Keratinocyte (primary cell): Measurements from ENCODE around the gene ALDH7A1. TPM values are rescaled to one million over a fixed set of nuclear protein-coding genes. Genes with fewer than 3 reads are reported as not detected.

Experiments used
- DNase-seq: peaks from one replicate; pipeline ENCODE4 v3.0.0-alpha.2; 2011; ENCODE audit warnings: low read depth, missing footprints, low spot score
- FAIRE-seq: peaks from 2 replicates; lab custom pipeline; 2011; peaks lifted over from hg19 to GRCh38; lab: Jason Lieb, UNC
- H2AFZ ChIP-seq: 2 replicates; pipeline ENCODE4 v1.6.0; 2012; ENCODE audit warnings: low read length, control low read depth, inconsistent platforms; ENCODE audit not compliant: control insufficient read depth
- H3K27ac ChIP-seq: 2 replicates; pipeline ENCODE4 v1.5.1; 2011; ENCODE audit warnings: low read length; ENCODE audit not compliant: control insufficient read depth, insufficient read depth
- H3K27me3 ChIP-seq: 3 replicates; pipeline ENCODE4 v1.6.0; 2011; ENCODE audit warnings: low read length; ENCODE audit not compliant: control insufficient read depth, insufficient read depth; ENCODE audit errors: extremely low read depth
- H3K36me3 ChIP-seq, 2 experiments: 2 replicates in 1 of 2; 3 replicates in 1 of 2; pipeline ENCODE4 v1.5.1; 2011; ENCODE audit warnings: low read length in 2 of 2, mild to moderate bottlenecking in 1 of 2; ENCODE audit not compliant: control insufficient read depth in 2 of 2, insufficient read depth in 2 of 2; ENCODE audit errors: extremely low read depth in 1 of 2
- H3K4me1 ChIP-seq: 3 replicates; pipeline ENCODE4 v1.5.1; 2011; ENCODE audit warnings: low read length; ENCODE audit not compliant: control insufficient read depth, insufficient read depth; ENCODE audit errors: extremely low read depth
- H3K4me2 ChIP-seq: 3 replicates; pipeline ENCODE4 v1.6.0; 2011; ENCODE audit warnings: low read depth, low read length; ENCODE audit not compliant: control insufficient read depth, insufficient read depth; ENCODE audit errors: extremely low read depth
- H3K4me3 ChIP-seq, 3 experiments: fragments of 200-600 bp in 1 of 3; sonication (generic) in 1 of 3; 2 replicates in 2 of 3; 3 replicates in 1 of 3; pipeline ENCODE4 v1.5.1; 2011 to 2016; ENCODE audit warnings: low read length in 3 of 3, mild to moderate bottlenecking in 3 of 3, control low read depth in 2 of 3, inconsistent platforms in 1 of 3, low read depth in 1 of 3, mixed read lengths in 1 of 3, mixed run types in 1 of 3, moderate library complexity in 1 of 3; ENCODE audit not compliant: control insufficient read depth in 2 of 3, insufficient read depth in 2 of 3; ENCODE audit errors: extremely low read depth in 1 of 3
- H3K79me2 ChIP-seq: 2 replicates; pipeline ENCODE4 v1.6.0; 2012; ENCODE audit warnings: low read length; ENCODE audit not compliant: control insufficient read depth, insufficient read depth
- H3K9ac ChIP-seq: 3 replicates; pipeline ENCODE4 v1.6.0; 2011; ENCODE audit warnings: low read length; ENCODE audit not compliant: control insufficient read depth, insufficient read depth; ENCODE audit errors: extremely low read depth
- H3K9me1 ChIP-seq: 3 replicates; pipeline ENCODE4 v1.6.0; 2011; ENCODE audit warnings: low read length; ENCODE audit not compliant: control insufficient read depth, insufficient read depth; ENCODE audit errors: extremely low read depth
- H3K9me3 ChIP-seq: 2 replicates; pipeline ENCODE4 v1.5.1; 2012; ENCODE audit warnings: low read depth, low read length; ENCODE audit not compliant: control insufficient read depth
- H4K20me1 ChIP-seq: 3 replicates; pipeline ENCODE4 v1.6.0; 2011; ENCODE audit warnings: low read length; ENCODE audit not compliant: control insufficient read depth, insufficient read depth; ENCODE audit errors: extremely low read depth
- EZH2 ChIP-seq: IDR thresholded peaks from one replicate; pipeline ENCODE4 v1.6.1; 2012; ENCODE audit warnings: inconsistent platforms, mild to moderate bottlenecking, low read length, moderate library complexity
- dilution Hi-C: fragments of 300-500 bp; cut with MboI; formaldehyde crosslinking; loops from one replicate; pipeline ENCODE4 v1.7.0; 2020; ENCODE audit warnings: low sequenced_read_pairs; ENCODE audit not compliant: extremely low pct_ligation_motif_present
- polyA plus RNA-seq, 5 experiments: library from polyadenylated mRNA; depleted of rRNA in 3 of 5; stranded (reverse) in 3 of 5; stranded (forward) in 1 of 5; unstranded in 1 of 5; fragments of >200 nt; gene quantifications; 1 replicate in 1 of 5; 2 replicates in 3 of 5; 3 replicates in 1 of 5; pipeline versions ENCODE4 v1.2.1 to v1.2.3, GENCODE V29; 2011 to 2012; ENCODE audit warnings: missing spikeins in 2 of 5, low read depth in 1 of 5, low replicate concordance in 1 of 5
- TF ChIP-seq, protein P1 (sequence below), 3 experiments: IDR thresholded peaks in 1 of 3; conservative IDR thresholded peaks in 1 of 3; optimal IDR thresholded peaks in 1 of 3; 2 replicates in 2 of 3; 3 replicates in 1 of 3; pipeline versions ENCODE3 to v1.5.1; 2011; ENCODE audit warnings: low read length in 3 of 3, mild to moderate bottlenecking in 3 of 3, moderate library complexity in 2 of 3, control low read depth in 1 of 3, inconsistent platforms in 1 of 3; ENCODE audit not compliant: insufficient read depth in 2 of 3; ENCODE audit errors: extremely low read depth in 1 of 3

ALDH7A1 gene
- polyA plus RNA-seq, 1 donor (not counting 4 experiments of a cell fraction or from before 2014, with no cell fraction given): 183 TPM

DNA sequence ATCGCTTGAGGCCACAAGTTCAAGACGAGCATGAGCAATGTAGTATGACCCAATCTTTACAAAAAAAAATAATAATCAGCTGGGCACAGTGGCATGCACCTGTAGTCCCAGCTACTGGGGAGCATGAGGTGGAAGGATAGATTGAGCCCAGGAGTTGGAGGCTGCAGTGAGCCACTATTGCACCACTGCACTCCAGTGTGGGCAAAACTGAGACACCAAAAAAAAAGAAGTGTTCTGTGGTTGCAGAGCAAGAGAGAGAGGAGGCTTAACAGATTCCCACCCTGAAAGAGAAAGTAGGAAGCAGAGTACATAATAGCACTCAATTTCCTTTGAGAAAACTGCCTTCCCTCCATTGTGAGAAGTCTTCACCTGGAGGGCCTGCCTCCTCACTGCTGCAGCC is 52.6 kb downstream of the ALDH7A1 start:
- DNase-seq (no peak), FAIRE-seq (no peak)
- Histone ChIP-seq H3K27ac (no peak overlapping the region), H3K36me3 (peaks cover 9 to 11% of the 10 kb centered on the region in 2 experiments), H3K9ac (no peak overlapping the region), H3K27me3 (no peaks in the 10 kb centered on the region), H3K9me1 (no peaks in the 10 kb centered on the region), H2AFZ (no peak overlapping the region), H3K4me2 (no peak overlapping the region), H3K4me1 (peaks cover 4% of the 10 kb centered on the region), H4K20me1 (no peaks in the 10 kb centered on the region), H3K79me2 (no peaks in the 10 kb centered on the region), H3K4me3 (no peak overlapping the region), H3K9me3 (no peaks in the 10 kb centered on the region)
- dilution Hi-C loops: loop anchor here (10.0 kb wide), 1 partner anchor 198 kb away; no protein-coding TSS in a partner anchor
- TF ChIP-seq EZH2: no peak
- TF ChIP-seq, protein P1, sequence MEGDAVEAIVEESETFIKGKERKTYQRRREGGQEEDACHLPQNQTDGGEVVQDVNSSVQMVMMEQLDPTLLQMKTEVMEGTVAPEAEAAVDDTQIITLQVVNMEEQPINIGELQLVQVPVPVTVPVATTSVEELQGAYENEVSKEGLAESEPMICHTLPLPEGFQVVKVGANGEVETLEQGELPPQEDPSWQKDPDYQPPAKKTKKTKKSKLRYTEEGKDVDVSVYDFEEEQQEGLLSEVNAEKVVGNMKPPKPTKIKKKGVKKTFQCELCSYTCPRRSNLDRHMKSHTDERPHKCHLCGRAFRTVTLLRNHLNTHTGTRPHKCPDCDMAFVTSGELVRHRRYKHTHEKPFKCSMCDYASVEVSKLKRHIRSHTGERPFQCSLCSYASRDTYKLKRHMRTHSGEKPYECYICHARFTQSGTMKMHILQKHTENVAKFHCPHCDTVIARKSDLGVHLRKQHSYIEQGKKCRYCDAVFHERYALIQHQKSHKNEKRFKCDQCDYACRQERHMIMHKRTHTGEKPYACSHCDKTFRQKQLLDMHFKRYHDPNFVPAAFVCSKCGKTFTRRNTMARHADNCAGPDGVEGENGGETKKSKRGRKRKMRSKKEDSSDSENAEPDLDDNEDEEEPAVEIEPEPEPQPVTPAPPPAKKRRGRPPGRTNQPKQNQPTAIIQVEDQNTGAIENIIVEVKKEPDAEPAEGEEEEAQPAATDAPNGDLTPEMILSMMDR (optimal IDR thresholded peaks at IDR 0.05 in 1 of 3, IDR thresholded peaks at IDR 0.05 in 1 of 3, conservative IDR thresholded peaks at IDR 0.05 in 1 of 3; ENCODE audit: extremely low read depth in 1 of 3, insufficient read depth in 2 of 3, low read length in 3 of 3): no peak

- Histone ChIP-seq H3K79me2 (no peaks in the 10 kb centered on the region), H3K4me3 (no peak overlapping the region), H3K36me3 (peaks cover 0 to 4% of the 10 kb centered on the region in 2 experiments), H3K4me2 (no peak overlapping the region), H3K9me1 (no peaks in the 10 kb centered on the region), H3K9me3 (no peaks in the 10 kb centered on the region), H3K9ac (no peak overlapping the region), H3K27ac (no peak overlapping the region), H2AFZ (no peak overlapping the region), H3K4me1 (peaks cover 13% of the 10 kb centered on the region), H3K27me3 (no peaks in the 10 kb centered on the region), H4K20me1 (no peaks in the 10 kb centered on the region)
- no peak for TF ChIP-seq EZH2
- TF ChIP-seq, protein P1 (optimal IDR thresholded peaks at IDR 0.05 in 1 of 3, IDR thresholded peaks at IDR 0.05 in 1 of 3, conservative IDR thresholded peaks at IDR 0.05 in 1 of 3; ENCODE audit: extremely low read depth in 1 of 3, insufficient read depth in 2 of 3, low read length in 3 of 3): no peak
- dilution Hi-C loops: loop anchor here (10.0 kb wide), 1 partner anchor 196 kb away; no protein-coding TSS in a partner anchor
- no peak for DNase-seq
- no peak for FAIRE-seq
Observed at GRCh38 chr5:126540631-126541030, 54.4 kb downstream of the ALDH7A1 start.
